ENCODE results near the gene SH3PXD2A.
"Not testable (repeated sequence)": the region's sequence is repeated elsewhere in the genome, so short reads cannot be mapped to it uniquely, and the experiment has no call there.

Gene SH3PXD2A

GRCh38 chr10:103636492-103636891 is 218.9 kb downstream of the SH3PXD2A start:
- no peak for DNase-seq

GRCh38 chr10:103635580-103635979 is 219.8 kb downstream of the SH3PXD2A start:
- DNase-seq, result no peak

- DNase-seq, result no peak
These were observed 221.5 kb downstream of the SH3PXD2A start for GRCh38 chr10:103633846-103634245.

GRCh38 chr10:103632871-103633270 is 222.5 kb downstream of the SH3PXD2A start:
- DNase-seq, result not testable (repeated sequence)

- no peak for DNase-seq
These were observed 223.1 kb downstream of the SH3PXD2A start for GRCh38 chr10:103632247-103632642.

GRCh38 chr10:103630156-103630555 is 225.2 kb downstream of the SH3PXD2A start:
- no peak for DNase-seq

GRCh38 chr10:103629581-103629980 is 225.8 kb downstream of the SH3PXD2A start:
- DNase-seq, result no peak

GRCh38 chr10:103627893-103628292 is 227.5 kb downstream of the SH3PXD2A start:
- DNase-seq, result no peak

- DNase-seq, result no peak
These were observed 228.1 kb downstream of the SH3PXD2A start for GRCh38 chr10:103627111-103627892.

GRCh38 chr10:103626178-103626577 is 229.2 kb downstream of the SH3PXD2A start:
- DNase-seq, result no peak

GRCh38 chr10:103622935-103623574 is 232.3 kb downstream of the SH3PXD2A start:
- DNase-seq, result no peak

- no peak for DNase-seq
These were observed 233.1 kb downstream of the SH3PXD2A start for GRCh38 chr10:103622286-103622685.

- DNase-seq, result no peak
These were observed 233.6 kb downstream of the SH3PXD2A start for GRCh38 chr10:103621783-103622125.

- no peak for DNase-seq
These were observed 234.2 kb downstream of the SH3PXD2A start for GRCh38 chr10:103620891-103621782.

- DNase-seq, result no peak
These were observed 235.0 kb downstream of the SH3PXD2A start for GRCh38 chr10:103620352-103620740.

GRCh38 chr10:103619424-103620351 is 235.7 kb downstream of the SH3PXD2A start:
- no peak for DNase-seq

GRCh38 chr10:103618575-103619423 is 236.6 kb downstream of the SH3PXD2A start:
- DNase-seq, result no peak

- no peak for DNase-seq
These were observed 237.6 kb downstream of the SH3PXD2A start for GRCh38 chr10:103617602-103618385.

- no peak for DNase-seq
These were observed 238.4 kb downstream of the SH3PXD2A start for GRCh38 chr10:103616705-103617601.

All from NCI-H1930 (cell line).